Activated gamma-delta T cell (primary cell): ENCODE data around the gene SDHC.

Experiments
- DNase-seq: peaks from one replicate; lab custom pipeline; 2025; lab: John Stamatoyannopoulos, UW
- total RNA-seq, 2 donors: gene quantifications; one replicate each; lab custom pipeline; 2026; lab: John Stamatoyannopoulos, UW

SDHC gene, protein sequence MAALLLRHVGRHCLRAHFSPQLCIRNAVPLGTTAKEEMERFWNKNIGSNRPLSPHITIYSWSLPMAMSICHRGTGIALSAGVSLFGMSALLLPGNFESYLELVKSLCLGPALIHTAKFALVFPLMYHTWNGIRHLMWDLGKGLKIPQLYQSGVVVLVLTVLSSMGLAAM
- 19.7 to 23.6 reads per million in 2 donors for total RNA-seq

DNA sequence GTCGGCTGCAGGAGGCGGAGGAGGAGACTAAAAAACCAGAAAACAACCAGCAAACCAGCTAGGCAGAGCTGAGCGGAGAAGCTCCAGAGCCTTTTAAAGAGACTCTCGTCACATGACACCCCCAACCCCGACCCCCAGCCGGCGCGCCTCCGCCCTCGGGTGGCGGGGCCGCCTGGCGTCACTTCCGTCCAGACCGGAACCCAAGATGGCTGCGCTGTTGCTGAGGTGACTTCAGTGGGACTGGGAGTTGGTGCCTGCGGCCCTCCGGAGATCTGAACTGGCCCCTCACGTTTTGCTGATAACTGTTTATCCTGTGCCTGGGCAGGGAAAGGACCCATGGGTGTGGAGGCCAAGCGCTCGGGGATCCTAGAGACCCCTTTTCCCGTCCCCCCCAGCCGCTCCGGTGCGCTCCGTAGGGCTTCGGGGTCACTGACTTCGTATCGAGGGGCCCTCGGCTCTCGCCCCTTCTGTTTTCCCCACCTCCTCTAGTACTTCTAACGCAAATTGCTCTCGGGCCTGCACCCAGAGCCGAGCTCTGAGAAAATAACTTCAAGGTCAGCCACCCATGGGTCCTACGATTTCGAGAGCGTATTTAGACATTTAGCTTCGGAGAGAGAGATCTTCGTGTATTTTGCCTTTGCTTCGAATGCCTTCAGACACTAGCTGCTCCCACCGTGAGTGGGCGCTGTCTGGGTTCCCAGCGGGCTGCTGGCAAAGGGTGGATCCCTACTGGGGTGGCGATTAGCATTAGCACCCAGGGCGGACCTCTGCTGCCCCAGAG lies at the start of gene SDHC:
TSS of gene SDHC (plus strand) at position 181 of the 781 bp plus-strand sequence. CDS start at position 206, 25 bp downstream.
- peak; percentile 83 for DNase-seq

DNA sequence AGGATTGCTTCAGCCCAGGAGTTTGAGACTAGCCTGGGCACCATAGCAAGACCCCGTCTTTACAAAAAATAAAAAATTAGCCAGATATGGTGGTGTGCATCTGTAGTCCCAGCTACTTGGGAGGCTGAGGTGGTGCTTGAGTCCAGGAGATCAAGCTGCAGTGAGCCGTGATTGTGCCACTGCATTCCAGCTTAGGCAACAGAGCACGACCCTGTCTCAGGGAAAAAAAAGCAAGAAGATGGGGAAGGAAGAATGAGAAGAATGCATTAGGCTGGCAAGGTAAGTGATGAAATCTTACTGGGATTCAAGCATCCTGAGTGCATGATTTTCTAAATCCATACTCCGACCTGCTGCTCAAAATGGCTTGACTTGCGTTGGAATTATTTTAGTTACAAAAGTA lies 48.9 kb upstream of the SDHC start:
- no peak for DNase-seq

DNA sequence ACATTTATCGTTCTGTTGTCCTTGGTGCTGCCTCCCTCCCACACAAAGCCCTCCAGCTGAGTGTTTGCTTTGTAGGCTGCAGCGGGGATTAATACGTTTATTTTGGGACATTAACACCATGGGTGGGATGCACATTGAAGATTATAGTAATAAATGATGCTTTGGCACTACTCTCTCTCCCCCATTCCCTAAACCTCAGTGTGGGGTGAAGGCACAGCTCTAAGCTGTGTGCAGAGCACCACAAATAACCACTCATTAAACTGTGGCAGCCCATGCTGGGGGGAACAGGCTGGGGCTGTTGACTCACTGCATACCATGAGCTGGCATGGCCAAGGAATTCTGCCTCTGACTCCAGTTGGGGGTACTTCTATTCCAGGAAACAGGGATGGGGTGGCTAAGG lies 48.0 kb upstream of the SDHC start:
- DNase-seq, result no peak

DNA sequence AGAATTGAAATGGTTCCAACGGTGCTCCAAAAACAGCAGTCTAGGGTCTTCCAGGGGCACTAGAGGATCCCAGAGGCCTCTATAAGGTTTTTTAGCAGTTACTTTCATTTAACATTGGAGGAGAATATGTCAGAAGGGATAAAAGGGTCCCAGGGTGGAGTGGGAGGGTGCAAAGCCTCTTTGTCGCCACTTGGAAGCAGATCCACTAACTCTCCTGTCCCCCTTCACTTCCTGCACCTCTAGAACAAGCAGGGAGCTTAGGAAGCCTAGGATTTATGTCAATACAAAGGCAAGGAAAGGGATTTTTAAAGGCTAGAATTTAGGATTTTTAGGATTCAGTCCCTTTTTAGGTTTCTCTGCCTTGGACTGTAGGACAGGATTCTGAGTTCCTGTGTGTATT lies 47.3 kb upstream of the SDHC start:
- no peak for DNase-seq

DNA sequence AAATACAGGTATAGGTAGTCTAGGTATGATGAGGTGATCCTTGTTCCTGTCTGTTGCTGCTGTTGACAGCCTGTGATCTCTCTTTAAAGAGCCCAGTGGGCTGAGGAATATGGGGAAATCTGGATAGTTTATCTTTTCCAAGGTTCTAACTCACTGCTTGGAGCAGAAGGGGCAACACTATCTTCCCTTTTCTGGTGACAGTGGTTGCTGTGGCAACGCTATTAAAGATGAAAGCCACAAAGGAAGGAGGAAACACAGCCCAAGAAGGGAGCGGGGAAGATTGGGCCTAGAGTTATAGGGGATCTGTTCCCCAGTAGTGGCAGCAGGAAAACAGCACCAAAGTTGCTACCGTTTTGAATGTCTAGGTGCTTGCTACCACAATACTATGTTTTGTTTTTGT lies 46.9 kb upstream of the SDHC start:
- DNase-seq, result no peak

DNA sequence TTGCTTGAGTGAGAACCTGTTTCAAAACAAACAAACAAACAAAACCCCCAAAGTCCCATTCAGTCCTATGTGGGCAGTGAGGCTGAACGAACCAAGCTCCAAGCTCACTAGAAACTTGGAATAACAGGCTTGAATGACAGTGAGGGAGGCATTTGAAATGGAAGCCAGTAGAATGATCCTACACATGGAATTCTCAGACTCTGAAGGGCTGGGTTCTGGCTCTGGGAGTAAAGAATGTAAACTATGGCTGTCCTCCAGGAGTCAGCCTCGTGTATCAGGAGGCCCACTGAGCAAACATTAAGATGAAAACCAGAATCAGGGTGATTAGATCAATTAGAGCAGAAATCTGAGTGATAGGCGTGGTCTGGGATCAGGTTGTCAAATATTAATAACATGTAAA lies 40.8 kb upstream of the SDHC start:
- DNase-seq, result no peak

DNA sequence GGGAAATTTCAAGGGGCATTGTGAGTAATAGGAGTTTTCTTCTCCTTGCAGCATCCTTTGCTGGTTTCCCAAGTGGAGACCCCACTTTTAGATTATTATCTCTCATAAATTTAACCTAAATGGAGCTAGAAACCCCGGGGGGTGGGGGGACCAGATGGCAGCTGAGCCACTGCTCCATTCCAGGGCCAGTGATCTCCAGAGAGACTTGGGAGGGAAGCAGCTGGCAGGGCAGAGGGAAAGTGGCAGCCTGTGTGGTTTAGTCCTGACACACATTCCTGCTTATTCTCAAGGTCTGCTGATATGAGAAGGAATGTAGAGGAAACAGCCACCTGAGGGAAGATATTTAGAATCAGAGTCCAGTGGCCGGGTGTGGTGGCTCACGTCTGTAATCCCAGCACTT lies 39.3 kb upstream of the SDHC start:
- DNase-seq, result no peak

DNA sequence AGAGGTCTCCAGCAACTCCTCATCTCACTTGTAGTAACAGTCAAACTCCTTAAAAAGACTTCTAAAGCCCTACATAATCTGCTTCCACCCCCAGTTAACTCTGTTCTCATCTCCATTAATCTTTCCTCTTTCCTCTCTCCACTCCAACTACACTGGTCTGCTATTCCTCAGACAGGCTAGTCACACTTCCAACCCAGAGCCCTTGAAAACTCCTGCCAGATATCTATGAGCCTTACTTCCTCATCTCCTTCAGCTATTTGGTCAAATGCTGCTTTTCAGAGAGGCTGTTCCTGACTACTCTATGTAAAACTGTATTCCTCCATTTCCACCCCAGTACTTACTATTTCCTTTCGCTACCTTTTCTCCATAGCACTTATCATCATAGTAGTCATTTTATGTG lies 31.2 kb upstream of the SDHC start:
- DNase-seq, result no peak

DNA sequence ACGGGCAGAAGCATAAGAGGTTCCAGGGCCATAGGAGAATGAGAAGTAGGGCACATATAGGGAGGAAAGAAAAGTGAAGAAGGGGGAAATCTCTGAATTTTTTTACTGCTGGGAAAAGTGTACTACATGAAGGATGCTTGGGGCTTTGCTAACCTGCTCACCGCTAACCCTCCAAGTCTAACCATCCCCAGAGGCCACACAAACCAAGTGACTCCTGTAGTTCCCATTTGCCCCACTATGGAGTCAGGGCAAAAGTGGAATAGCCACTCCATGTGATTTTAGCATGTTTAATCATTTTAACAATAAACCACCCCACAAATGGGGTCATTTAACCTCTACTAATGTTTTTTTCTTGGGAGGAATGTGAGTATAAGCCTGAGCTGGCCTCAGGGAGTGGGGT lies 29.1 kb upstream of the SDHC start:
- no peak for DNase-seq

DNA sequence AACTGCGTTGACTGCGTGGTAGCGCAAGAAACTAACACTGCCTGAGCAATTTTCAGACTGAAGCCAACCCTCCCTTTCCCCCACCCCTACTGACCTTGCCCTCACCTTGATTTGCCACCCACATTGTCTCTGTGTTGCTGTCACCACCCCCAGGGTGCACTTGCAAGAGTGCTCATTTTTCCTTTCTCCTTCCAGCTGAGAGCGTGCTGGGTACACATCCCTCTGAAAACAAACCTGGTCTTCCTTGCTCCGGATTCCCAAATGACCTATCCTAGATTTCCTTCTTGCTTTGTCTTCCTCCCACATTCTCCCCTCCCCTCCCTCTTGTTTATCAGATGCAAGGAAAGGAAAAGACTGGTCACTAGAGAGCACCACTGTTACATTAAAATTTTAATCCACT lies 28.7 kb upstream of the SDHC start:
- no peak for DNase-seq

DNA sequence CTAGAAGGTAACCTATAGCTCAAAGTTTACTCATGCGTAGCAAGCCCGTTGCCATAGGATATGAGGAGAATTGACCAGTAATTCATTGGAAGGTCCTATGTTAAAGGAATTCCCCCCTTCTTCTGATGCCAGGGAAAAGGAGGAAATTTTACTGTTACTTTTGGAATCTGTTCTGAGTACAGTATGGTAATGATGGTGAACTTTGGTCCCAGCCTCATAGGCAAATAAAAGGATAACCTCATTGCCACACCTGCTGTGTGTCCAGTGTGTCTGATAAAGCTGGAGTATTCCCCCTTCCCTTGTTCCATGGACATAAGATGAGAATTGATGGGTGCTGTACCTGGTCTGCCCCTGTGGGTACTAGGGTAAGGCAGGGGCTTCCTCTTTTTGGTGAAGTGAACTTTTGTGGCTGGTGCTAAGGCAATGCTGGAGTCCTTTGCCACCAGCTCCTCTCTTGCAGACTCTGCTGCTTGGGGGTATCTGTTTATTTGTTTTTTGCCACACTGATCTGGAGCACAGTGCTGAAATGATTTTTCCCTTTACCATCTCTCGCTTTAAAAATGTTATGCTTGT lies 26.6 kb upstream of the SDHC start:
- no peak for DNase-seq

DNA sequence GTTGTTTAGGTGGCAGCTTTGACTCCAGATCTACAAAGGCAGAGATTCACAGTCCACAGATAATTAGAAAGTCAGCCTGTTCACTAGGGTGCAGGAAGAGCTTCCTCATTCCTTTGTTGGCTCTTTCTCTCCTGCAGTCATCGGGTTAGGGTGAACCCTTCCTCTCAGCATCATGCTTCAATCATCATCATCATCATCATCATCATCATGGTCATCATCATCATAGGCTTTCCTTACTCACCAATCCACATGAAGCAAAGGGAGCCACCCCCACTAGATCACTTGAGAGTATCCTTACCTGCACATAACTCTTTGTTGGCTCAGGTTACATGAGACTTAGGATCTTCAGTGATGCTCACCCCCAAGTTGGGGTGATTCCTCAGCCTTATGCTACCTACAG lies 23.4 kb upstream of the SDHC start:
- DNase-seq, result no peak

DNA sequence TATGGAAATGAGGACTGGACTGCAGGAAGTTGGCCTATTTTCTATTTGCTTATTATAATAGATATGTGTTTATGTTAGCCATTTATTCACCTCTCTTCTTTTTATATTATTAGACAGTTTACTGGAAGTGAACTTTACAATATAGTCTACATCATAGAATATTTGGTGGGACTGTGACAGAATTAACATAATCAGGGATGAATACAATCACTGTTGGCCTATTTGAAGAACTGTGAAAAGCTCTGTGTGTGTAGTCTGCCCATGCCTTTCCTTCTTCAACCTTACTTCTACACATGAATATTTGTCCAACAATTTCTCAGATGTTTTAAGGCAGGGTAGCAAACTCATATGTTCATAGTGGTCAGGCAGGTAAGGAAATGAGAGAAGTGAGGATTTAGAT lies 16.8 kb upstream of the SDHC start:
- no peak for DNase-seq

DNA sequence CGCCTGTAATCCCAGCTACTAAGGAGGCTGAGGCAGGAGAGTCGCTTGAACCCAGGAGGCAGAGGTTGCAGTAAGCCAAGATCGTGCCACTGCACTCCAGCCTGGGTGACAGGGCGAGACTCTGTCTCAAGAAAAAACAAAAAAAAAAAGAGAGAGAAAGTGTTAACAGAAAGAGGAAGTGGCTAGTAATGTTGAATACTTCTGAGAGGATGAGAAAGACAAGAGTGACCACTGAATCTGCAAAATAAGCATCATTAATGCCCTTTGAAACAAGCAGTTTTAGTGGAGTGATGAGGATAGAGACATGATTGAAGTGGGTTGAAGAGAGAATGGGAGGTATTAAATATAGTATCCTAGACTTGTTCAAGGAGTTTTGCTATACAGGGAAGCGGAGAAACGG lies 16.1 kb upstream of the SDHC start:
- DNase-seq, result no peak

DNA sequence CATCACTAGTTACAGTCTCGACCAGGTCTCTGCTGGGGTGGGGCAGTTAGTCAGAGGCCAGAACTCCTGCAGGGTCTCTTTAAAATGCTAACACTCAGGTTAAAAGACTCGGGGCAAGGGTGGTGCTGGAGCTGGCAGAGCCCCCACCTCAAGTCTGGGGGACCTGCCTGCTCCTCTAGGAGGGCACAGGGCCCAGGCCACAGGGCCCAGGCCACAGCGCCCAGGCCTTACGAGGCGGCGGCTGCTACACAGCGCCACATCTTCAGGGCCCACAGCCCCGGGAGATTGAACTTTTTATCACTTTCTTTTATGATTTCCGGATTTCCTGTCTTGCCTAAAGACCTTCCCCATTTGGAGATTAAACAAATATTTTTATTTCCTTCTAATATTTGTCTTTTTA lies 14.8 kb upstream of the SDHC start:
- DNase-seq, result no peak

DNA sequence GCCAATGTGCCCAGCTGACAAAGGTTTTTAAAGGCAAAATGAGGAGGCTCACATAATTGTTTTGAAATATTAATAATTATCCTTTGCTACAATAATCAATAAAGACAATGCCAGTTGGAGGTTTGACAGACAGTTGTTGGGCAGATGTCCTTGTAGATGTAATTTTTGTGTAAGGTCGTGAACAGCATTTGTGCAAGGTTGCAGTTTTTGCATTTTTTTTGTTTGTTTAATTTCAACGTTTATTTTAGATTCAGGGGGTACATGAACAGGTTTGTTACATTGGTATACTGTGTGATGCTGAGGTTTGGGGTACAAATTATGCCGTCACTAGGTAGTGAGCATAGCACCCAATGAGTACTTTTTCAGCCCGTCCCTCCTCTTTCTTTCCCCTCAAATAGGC lies 13.7 kb upstream of the SDHC start:
- DNase-seq, result no peak

DNA sequence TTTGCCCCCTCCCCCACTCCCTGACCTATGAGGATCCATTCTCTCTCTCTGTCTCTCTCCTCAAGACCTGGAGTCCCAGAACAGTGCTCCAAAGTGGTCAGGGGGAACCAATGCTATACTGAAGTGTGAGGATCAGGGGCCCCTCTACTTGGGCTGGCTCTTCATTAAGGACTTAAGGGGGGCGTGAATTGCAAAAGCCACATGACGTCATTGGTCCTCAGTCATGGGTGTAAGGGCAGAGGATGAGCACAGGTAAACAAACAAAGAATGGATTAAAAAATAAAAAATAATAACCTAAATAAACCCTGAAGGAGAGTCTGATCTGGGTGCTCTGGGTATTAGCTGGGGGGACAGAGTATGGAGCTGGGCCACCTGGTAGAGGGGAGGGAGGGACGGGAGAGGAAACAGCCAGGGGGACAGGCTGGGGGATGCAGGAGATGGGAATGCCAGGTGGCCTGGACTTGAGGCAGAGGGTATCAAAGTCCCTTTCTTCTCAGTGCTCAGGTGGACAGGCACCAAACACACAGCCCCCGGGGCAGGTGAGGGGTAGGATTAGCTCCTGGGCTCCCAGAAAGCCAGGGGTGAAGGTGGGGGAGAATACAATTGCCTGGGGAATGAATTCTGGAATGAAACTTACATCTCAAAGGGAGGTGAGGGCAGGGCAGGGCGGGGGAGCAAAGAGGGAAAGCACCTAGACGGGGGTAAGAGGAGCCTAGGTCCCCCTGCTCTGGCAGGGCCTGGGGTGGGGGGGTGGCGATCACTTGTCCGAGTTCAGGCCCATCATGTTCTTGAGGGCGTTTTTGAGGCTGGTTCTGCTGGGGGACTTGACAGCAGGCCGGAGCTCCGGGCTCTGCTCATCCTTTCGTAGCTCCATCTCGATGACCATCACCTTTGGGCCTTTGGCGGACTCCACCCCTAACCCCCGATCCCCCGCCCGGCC lies 9.0 kb upstream of the SDHC start:
- DNase-seq, result no peak

DNA sequence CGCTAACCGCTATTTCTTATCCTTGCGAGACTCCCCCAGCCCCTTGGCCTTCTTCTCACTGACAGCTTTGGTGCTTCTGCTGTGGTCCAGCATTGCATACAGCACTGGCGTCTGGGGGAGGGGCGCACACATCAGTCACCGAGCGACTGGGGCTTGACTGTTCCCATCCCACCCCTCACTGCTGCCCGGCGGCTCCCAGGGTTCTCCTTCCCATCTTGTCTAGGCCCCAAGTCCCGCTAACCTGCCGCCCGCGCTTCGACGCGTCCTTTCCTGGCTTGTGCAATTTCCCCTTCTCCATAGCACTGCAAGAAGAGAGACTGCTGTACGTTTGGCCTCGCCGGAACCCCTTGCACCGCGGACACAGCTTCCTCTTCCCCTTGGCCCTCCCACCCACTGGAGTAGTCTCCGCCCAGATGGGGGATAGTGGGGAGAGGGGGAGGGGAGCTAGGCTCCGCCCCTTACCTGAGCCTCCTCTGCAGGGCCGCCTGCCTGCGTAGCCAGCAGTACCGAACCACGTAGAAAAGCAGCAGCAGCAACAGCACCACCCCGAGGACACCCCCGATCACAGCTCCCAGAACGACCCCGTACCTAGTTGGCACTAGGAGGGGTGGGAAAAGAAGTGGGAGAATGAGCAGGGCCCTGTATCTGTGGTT lies 8.2 kb upstream of the SDHC start:
- peak; percentile 29 for DNase-seq

DNA sequence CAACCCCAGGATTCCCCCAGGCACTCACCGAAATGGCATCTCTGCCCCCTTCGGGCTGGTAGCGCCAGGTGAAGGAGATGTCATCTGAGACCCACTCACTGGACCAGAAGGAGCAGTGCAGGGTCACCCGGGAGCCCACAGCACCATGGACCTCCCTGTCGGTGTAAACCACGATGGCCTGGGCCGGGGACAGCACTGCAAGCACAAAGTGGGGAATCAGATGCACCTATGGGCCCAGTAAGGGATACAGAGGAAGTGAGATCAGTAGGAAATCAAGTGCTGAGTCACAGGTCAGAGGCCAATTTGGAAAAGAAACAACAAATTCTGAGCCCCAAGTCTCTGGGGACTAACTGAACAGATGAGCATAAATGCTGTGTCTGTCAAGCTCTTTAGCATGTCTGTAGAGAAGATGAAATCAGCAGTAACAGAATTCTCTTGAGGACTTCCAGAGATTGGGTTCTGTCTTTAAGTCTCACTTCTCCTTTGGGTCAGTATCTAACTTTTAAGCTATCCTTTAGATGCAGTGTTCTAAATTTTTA lies 6.9 kb upstream of the SDHC start:
- no peak for DNase-seq

DNA sequence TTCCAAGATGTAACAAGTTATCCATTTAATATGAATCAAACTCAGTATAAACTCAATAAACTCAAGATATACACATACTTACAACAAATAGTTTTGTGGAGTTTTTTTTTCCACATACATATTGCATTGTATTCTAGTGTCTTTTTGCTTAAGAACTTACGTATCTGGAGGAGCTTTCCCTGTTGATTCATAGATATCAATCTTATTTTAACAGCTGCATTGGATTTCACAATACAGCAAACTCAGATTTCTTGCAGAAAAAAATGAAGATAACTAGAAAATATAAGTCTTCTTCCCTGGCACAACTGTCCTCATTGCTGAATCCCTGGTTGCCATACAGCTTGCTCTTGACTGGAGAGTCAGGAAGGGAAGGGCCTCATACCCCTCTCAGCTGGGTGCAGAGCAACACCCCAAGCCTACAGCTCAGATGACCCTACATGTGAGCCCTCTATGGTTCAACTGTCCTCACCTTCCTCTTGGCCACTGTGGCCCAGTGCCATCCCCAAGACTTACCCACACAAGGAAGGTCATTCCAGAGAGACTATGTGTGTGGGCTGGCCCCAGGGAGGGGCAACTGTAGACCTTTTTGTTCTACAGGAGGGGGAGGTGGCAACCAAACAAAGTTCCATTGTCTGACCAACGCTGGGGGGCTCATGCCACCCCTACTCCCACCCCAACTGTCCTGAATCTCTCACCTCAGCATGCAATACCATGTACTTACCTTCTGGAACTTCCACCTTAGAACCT lies 6.1 kb upstream of the SDHC start:
- DNase-seq, result no peak

DNA sequence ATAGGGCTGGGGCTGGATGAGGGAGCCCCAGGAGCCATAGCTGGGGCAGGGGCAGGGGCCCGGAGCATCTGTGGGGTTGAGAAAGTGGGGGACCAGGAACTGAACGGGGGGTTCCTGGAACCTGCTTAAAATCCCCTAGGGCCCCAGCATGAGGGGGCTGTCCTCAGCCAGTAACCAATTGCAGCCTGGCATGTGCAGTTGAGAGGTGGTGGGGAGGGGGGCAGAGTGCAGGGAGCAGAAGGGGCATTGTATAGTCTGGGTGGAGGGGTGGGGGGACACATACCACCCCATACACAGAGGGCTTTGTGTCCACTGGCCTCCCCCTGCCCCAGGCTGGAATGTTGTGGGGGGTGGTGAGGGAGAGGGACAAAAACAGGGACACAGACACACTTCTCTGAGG lies 4.3 kb upstream of the SDHC start, which contains the start of gene MPZ:
TSS of gene MPZ (minus strand) at position 101 of the 400 bp plus-strand sequence. CDS start at position 38, 63 bp downstream.
- DNase-seq, result no peak
